Hepatocyte (in vitro differentiated cells): ENCODE results near the gene RAB3IP.

Experiments used
- CTCF ChIP-seq: fragments of 200-600 bp; sonication (generic); IDR thresholded peaks from 2 replicates; pipeline ENCODE4 v1.5.1; 2016; ENCODE audit warnings: antibody characterized with exemption, mild to moderate bottlenecking; ENCODE audit not compliant: poor library complexity
- EZH2 ChIP-seq: fragments of 200-600 bp; sonication (generic); IDR thresholded peaks from 2 replicates; pipeline ENCODE4 v1.6.1; 2016; ENCODE audit warnings: antibody characterized with exemption, mild to moderate bottlenecking, borderline replicate concordance

GRCh38 chr12:69720750-69721149 is 17.9 kb upstream of the RAB3IP start:
- TF ChIP-seq CTCF, result no peak
- TF ChIP-seq EZH2, result no peak
